Measurements from ENCODE around the gene AXL.
A peak's percentile ranks its signal among the peaks of the same experiment; 100 is the strongest.
"Not testable (repeated sequence)": the region's sequence is repeated elsewhere in the genome, so short reads cannot be mapped to it uniquely, and the experiment has no call there.

Gene AXL

GRCh38 chr19:41218615-41219507, at the start of gene AXL:
Gene AXL, plus strand, starts transcription at chr19:41219223. Its CDS starts 170 bp downstream, at chr19:41219393.
- DNase-seq (ENCODE audit: low spot score in 2 of 2): peak in 1 of 2 experiments; percentile 64
- H3K36me3 ChIP-seq (replicated peaks): no peaks in the 10 kb centered on the region
- H3K27me3 ChIP-seq (ENCODE audit: low read depth): peaks cover 21% of the 10 kb centered on the region
- in situ Hi-C loops (cut with MboI; ENCODE audit: low sequenced_read_pairs): no loop called here
- H3K9me3 ChIP-seq: no peaks in the 10 kb centered on the region
- peaks cover 2% of the 10 kb centered on the region; the same call in 1 of the 2 replicates for H3K4me1 ChIP-seq
- peak within 1 kb of the TSS; percentile 2; the same call in 1 of the 2 replicates for H3K4me3 ChIP-seq

DNA sequence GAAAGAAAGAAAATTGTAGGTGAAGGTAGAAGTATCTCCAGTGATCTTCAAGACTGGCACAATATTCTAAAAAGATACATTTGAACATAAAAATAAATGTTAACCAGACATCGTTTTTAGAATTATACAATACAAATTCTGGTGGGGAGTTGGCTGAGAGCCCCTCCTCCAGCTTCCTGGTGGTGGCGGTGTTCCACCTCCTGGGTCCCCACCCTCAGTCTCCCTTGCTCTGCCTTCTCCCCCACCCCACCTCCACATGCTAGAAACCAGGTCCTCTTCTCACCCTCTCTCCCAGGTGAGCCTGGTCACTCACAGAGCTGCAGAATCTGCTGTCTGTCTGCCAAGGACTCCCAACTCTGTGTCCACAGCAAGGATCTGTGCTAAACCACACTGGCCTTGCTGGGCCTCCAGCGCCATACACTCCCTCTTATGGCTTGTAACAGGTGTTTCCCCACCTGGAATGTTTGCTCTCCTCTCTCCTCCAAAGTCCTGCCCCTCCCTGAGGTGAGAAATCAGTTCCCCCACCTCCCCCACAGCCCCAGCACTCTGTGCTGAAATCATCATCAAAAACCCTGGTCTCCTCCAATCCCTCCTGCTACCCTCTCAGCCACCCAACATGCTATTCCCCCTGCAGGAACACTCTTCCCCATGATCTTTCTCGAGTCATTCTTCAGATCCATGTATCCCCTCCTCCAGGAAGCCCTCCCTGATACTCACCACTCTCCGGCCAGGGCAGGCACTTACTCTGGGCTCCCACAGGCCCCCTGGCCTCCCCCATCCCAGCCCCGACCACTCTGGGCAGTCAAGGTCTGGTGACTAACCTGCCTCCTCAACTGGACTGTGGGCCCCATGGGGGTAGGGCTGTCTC, 46.5 kb upstream of the AXL start:
- Histone ChIP-seq H3K4me3 (no peak overlapping the region), H3K9me3 (no peaks in the 10 kb centered on the region), H3K27me3 (ENCODE audit: low read depth) (no peaks in the 10 kb centered on the region), H3K36me3 (replicated peaks) (no peaks in the 10 kb centered on the region), H3K4me1 (peaks cover 3% of the 10 kb centered on the region)
- in situ Hi-C loops (cut with MboI; ENCODE audit: low sequenced_read_pairs): no loop called here
- no peak for DNase-seq (ENCODE audit: low spot score in 2 of 2)

DNA sequence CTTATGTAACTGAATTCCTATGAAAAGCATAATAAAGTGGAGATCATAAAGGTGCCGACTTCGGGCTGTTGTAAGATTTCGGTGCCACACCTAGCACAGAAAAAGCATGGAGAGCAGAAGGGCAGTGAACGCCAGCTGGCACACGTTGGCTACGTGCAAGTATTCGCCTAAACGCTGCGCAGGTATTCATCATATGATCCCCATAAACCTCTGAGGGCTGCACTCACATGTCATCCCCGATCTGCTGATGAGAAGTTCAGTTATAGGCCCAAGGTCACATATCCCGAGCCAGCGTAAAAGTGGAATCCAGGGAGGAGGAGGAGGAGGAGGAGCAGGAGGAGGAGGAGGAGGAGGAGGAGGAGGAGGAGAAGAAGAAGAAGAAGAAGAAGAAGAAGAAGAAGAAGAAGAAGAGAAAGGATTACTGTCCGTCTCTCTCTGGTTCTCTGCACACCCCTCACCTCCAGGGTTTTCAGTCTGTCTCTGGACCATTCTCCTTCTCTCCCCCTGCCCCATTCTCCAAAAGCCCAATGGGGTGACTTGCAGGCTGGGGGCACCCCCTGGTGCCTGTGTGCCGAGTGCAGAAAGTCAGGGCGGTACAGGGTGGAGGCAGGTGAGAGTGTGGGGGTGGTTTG, 44.6 kb upstream of the AXL start:
- H3K4me1 ChIP-seq: peaks cover 3% of the 10 kb centered on the region
- H3K36me3 ChIP-seq (replicated peaks): no peaks in the 10 kb centered on the region
- in situ Hi-C loops (cut with MboI; ENCODE audit: low sequenced_read_pairs): no loop called here
- H3K4me3 ChIP-seq: no peak overlapping the region
- H3K27me3 ChIP-seq (ENCODE audit: low read depth): no peaks in the 10 kb centered on the region
- no peaks in the 10 kb centered on the region for H3K9me3 ChIP-seq
- DNase-seq (ENCODE audit: low spot score in 2 of 2): no peak

DNA sequence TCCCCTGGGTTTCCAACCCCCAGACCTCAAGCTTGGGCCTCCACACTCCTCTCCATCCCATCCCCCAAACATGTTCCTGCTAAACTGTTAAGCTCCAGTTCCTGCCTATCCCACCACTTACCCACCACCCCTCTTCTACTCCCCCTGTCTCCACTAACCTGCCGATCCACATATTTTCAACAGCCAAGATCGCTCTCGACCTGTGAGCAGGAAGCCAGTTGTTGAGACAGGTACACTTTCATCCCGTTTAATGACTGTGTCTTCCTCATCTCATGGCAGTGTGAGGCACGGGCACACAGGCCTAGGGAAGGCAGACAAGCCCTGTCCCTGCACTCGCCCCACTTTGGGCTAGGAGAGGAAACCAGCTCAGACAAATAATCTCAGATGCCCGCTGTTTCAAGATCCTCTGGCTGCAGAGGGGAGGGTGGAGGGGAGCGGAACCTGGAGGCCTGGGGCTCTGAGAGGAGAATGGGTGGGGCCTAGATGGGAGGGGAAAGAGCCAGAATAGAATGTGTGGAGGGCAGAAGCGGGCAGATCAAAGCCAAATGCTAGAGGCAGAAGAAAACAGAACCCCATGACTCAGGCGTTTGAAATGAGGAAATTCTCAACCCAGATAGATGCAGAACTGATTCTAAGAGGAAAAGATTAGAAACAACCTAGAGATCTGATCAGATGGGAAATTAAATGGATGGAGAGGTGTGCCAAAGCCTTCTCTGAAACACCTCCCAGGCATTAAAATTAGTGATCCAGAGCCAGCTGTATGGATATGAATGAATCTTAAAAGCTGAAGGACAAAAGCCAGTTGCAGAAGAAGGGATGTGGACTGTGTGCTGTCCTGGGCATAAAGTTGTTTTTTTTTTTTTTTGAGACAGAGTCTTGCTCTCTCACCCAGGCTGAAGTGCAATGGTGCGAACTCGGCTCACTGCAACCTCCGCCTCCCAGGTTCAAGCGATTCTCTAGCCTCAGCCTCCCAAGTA, 42.9 kb upstream of the AXL start:
- peaks cover 3% of the 10 kb centered on the region for H3K4me1 ChIP-seq
- in situ Hi-C loops (cut with MboI; ENCODE audit: low sequenced_read_pairs): no loop called here
- no peaks in the 10 kb centered on the region for H3K27me3 ChIP-seq (ENCODE audit: low read depth)
- peak; percentile 25 to 72 for DNase-seq (ENCODE audit: low spot score in 2 of 2)
- no peaks in the 10 kb centered on the region for H3K36me3 ChIP-seq (replicated peaks)
- H3K9me3 ChIP-seq: no peaks in the 10 kb centered on the region
- H3K4me3 ChIP-seq: no peak overlapping the region

DNA sequence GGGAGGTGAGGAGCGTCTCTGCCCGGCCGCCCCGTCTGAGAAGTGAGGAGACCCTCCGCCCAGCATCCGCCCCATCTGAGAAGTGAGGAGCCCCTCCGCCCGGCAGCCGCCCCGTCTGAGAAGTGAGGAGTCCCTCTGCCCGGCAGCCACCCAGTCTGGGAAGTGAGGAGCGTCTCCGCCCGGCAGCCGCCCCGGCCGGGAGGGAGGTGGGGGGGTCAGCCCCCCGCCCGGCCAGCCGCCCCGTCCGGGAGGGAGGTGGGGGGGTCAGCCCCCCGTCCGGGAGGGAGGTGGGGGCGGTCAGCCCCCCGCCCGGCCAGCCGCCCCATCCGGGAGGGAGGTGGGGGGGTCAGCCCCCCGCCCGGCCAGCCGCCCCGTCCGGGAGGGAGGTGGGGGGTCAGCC, 38.9 kb upstream of the AXL start:
- H3K4me1 ChIP-seq; in situ Hi-C loops (cut with MboI; ENCODE audit: low sequenced_read_pairs); DNase-seq (ENCODE audit: low spot score in 2 of 2); H3K27me3 ChIP-seq (ENCODE audit: low read depth); H3K9me3 ChIP-seq; H3K4me3 ChIP-seq; H3K36me3 ChIP-seq (replicated peaks): not testable (repeated sequence)

- Histone ChIP-seq H3K27me3 (ENCODE audit: low read depth) (no peaks in the 10 kb centered on the region), H3K36me3 (replicated peaks) (no peaks in the 10 kb centered on the region), H3K9me3 (no peaks in the 10 kb centered on the region), H3K4me1 (peaks cover 19% of the 10 kb centered on the region), H3K4me3 (no peak overlapping the region)
- in situ Hi-C loops (cut with MboI; ENCODE audit: low sequenced_read_pairs): no loop called here
- DNase-seq (ENCODE audit: low spot score in 2 of 2): no peak
These were observed 31.8 kb upstream of the AXL start for GRCh38 chr19:41186971-41187883.

- H3K4me1 ChIP-seq: peaks cover 25% of the 10 kb centered on the region
- no peak for DNase-seq (ENCODE audit: low spot score in 2 of 2)
- in situ Hi-C loops (cut with MboI; ENCODE audit: low sequenced_read_pairs): no loop called here
- H3K4me3 ChIP-seq: no peak overlapping the region
- H3K36me3 ChIP-seq (replicated peaks): no peaks in the 10 kb centered on the region
- H3K27me3 ChIP-seq (ENCODE audit: low read depth): no peaks in the 10 kb centered on the region
- no peaks in the 10 kb centered on the region for H3K9me3 ChIP-seq
These were observed 31.1 kb upstream of the AXL start for GRCh38 chr19:41187884-41188279.

DNA sequence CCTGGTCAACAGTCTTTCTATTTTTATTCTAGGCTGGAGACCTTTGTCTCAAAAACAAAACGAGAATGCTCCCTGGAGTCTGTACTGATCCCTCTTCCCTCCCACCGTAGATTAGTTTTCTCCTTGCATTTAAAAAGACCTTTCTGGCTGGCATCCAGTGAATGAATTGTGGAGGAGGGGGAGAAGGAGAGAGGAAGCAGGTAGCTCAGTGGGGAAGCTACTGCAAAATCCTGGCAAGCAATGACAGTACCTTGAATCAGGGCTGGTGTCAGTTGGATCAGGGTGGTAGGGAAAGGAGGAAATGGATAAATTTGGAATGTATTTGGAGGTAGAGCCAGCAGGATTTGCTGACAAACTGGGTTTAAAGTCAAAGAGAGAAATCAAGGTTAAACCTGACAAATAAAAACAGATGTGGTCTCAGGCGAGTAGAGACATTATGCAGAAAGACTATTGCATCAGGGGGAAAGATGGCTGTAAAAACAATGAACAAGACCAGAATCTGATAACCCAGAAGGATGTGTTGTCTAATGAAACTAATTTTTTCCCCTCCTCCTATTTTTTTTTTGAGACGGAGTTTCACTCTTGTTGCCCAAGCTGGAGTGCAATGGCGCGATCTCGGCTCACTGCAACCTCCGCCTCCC, 29.5 kb upstream of the AXL start:
- Histone ChIP-seq H3K4me3 (no peak overlapping the region), H3K9me3 (no peaks in the 10 kb centered on the region), H3K36me3 (replicated peaks) (no peaks in the 10 kb centered on the region), H3K4me1 (peaks cover 30% of the 10 kb centered on the region), H3K27me3 (ENCODE audit: low read depth) (no peaks in the 10 kb centered on the region)
- in situ Hi-C loops (cut with MboI; ENCODE audit: low sequenced_read_pairs): no loop called here
- DNase-seq (ENCODE audit: low spot score in 2 of 2): peak; percentile 79 to 86

- in situ Hi-C loops (cut with MboI; ENCODE audit: low sequenced_read_pairs): no loop called here
- no peaks in the 10 kb centered on the region for H3K27me3 ChIP-seq (ENCODE audit: low read depth)
- peak; percentile 49 to 79 for DNase-seq (ENCODE audit: low spot score in 2 of 2)
- peak within 1 kb of the TSS; percentile 56 for H3K4me3 ChIP-seq
- no peaks in the 10 kb centered on the region for H3K36me3 ChIP-seq (replicated peaks)
- H3K9me3 ChIP-seq: no peaks in the 10 kb centered on the region
- peaks cover 26% of the 10 kb centered on the region for H3K4me1 ChIP-seq
These were observed 26.2 kb upstream of the AXL start, which contains the start of gene CYP2S1 for GRCh38 chr19:41192574-41193429. Gene CYP2S1, plus strand, starts transcription at chr19:41193219. Its CDS starts 46 bp downstream, at chr19:41193265.

DNA sequence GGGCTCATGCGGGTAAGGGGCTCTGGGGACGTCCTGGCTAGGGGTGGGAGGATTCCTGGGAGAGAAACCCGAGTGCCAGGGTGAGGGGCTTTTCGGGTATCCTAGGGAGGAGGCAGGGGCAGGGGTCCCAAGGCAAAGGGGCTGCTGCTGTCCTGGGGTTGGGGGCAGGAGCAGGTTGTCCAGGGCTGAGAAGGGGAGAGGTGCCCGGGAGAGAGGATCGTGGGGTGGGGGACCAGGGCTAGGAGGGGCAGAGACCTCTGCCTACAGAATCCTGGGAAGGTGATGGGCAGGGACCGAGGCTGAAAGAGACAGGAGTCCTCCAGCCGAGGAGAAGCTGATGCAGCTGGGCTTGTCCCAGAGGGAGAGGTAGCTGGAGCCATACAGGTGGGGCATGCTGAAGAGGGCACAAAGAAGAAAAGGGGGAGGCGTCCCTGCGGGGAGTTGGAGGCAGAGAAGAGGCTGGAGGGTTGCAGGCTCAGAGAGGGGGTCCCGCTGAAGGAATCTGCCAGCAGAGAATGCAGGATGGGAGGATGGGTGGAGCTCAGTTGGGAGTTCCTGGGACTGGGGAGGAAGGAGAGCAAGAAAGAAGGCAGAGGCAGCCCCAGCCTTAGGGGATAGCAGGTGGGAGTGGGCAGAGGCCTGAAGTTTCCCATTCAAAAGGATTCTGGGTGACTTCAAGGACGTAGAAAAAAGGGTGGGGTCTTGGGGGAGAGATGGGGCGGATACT, 25.4 kb upstream of the AXL start:
- in situ Hi-C loops (cut with MboI; ENCODE audit: low sequenced_read_pairs): no loop called here

More for the DNA sequence above, 25.4 kb upstream of the AXL start:
- Histone ChIP-seq H3K27me3 (ENCODE audit: low read depth) (no peaks in the 10 kb centered on the region), H3K4me1 (peaks cover 24% of the 10 kb centered on the region), H3K4me3 (peak overlapping the region; percentile 56), H3K9me3 (no peaks in the 10 kb centered on the region), H3K36me3 (replicated peaks) (no peaks in the 10 kb centered on the region)
- DNase-seq (ENCODE audit: low spot score in 2 of 2): peak in 1 of 2 experiments; percentile 22
